ENCODE data around the gene SDF4. TPM values are rescaled to one million over a fixed set of nuclear protein-coding genes. Genes with fewer than 3 reads are reported as not detected.
A peak's percentile ranks its signal among the peaks of the same experiment; 100 is the strongest.
"Not testable (repeated sequence)": the region's sequence is repeated elsewhere in the genome, so short reads cannot be mapped to it uniquely, and the experiment has no call there.

Gene SDF4
- total RNA-seq, 1 experiment from 2014 or later = 82.0 TPM

GRCh38 chr1:1250786-1251284, 19.0 kb upstream of the SDF4 start:
- Histone ChIP-seq H2AK5ac (ENCODE audit: insufficient read length, low read length) (no peak overlapping the region), H4K91ac (ENCODE audit: insufficient read length, low read depth, low read length) (no peak overlapping the region), H2BK15ac (ENCODE audit: low read depth, low read length) (no peak overlapping the region), H4K20me1 (ENCODE audit: control insufficient read depth, insufficient read depth, insufficient read length) (no peaks in the 10 kb centered on the region), H3K27ac (ENCODE audit: insufficient read length, low read depth, low read length) (no peak overlapping the region), H3K14ac (ENCODE audit: insufficient read depth, low read length) (no peak overlapping the region), H2BK20ac (ENCODE audit: low read depth, low read length, poor library complexity, severe bottlenecking) (no peak overlapping the region), H4K5ac (ENCODE audit: insufficient read length, low read depth, low read length) (no peak overlapping the region), H3K18ac (ENCODE audit: insufficient read length, low read depth, low read length) (no peak overlapping the region), H3K4me1 (ENCODE audit: insufficient read depth, low read length) (no peaks in the 10 kb centered on the region), H4K8ac (replicated peaks; ENCODE audit: insufficient read length, low read depth, low read length) (no peak overlapping the region), H3K9ac (ENCODE audit: extremely low read depth, insufficient read length, low read length) (no peak overlapping the region), H3K56ac (ENCODE audit: insufficient read length, low read depth, low read length) (no peak overlapping the region), H3K4me2 (ENCODE audit: insufficient read depth, insufficient read length, low read length) (no peak overlapping the region), H2BK120ac (ENCODE audit: low read depth, low read length, poor library complexity, severe bottlenecking) (no peak overlapping the region), H2AFZ (ENCODE audit: low read length) (no peak overlapping the region), H3K23me2 (ENCODE audit: insufficient read length, low read depth, low read length, poor library complexity, severe bottlenecking) (no peaks in the 10 kb centered on the region), H3K4ac (ENCODE audit: low read depth, low read length) (no peak overlapping the region), H3K79me1 (ENCODE audit: insufficient read depth, low read depth, low read length, poor library complexity, severe bottlenecking) (no peaks in the 10 kb centered on the region), H3K9me3 (ENCODE audit: control insufficient read depth, low read depth, low read length) (no peaks in the 10 kb centered on the region), H2BK5ac (ENCODE audit: insufficient read length, low read length) (no peak overlapping the region), H3K27me3 (ENCODE audit: insufficient read depth, low read length) (no peaks in the 10 kb centered on the region), H3K23ac (ENCODE audit: insufficient read length, low read depth, low read length) (no peak overlapping the region), H3K79me2 (ENCODE audit: insufficient read depth, low read length) (no peaks in the 10 kb centered on the region), H2BK12ac (ENCODE audit: insufficient read length, low read depth, low read length) (no peak overlapping the region), H3T11ph (ENCODE audit: low read length) (no peak overlapping the region)
- H3K27ac Mint-ChIP-seq = peak overlapping the region in 2 of 3 experiments; percentile 85 to 89; a peak in 4 of 7 replicates
- no peaks in the 10 kb centered on the region; a peak in 1 of 5 replicates for H3K9me3 Mint-ChIP-seq
- TF ChIP-seq CTCF (conservative IDR thresholded peaks at IDR 0.05) = no peak
- H3K4me1 Mint-ChIP-seq = peaks cover 0 to 2% of the 10 kb centered on the region in 2 experiments; a peak in 1 of 4 replicates
- H3K36me3 Mint-ChIP-seq (ENCODE audit: insufficient read depth in 1 of 3, low read depth in 3 of 3) = peaks cover 7 to 37% (median 33%) of the 10 kb centered on the region in 3 experiments; a peak in 6 of 7 replicates
- WGBS (ENCODE audit: extremely low coverage, insufficient read length, low lambda C conversion rate) = no CpG with 5 or more reads among the region's 16 CpGs
- DNase-seq = no peak
- peaks cover 13% of the 10 kb centered on the region for H3K27me3 Mint-ChIP-seq (ENCODE audit: low read depth)
- no peak overlapping the region for H3K4me3 Mint-ChIP-seq

GRCh38 chr1:1248009-1248913, 16.5 kb upstream of the SDF4 start:
- H3K23me2 ChIP-seq (ENCODE audit: insufficient read length, low read depth, low read length, poor library complexity, severe bottlenecking); H3K18ac ChIP-seq (ENCODE audit: insufficient read length, low read depth, low read length); H3K4ac ChIP-seq (ENCODE audit: low read depth, low read length); H3K27ac ChIP-seq (ENCODE audit: insufficient read length, low read depth, low read length); H3K4me1 Mint-ChIP-seq; H3T11ph ChIP-seq (ENCODE audit: low read length); H2BK12ac ChIP-seq (ENCODE audit: insufficient read length, low read depth, low read length); H3K9ac ChIP-seq (ENCODE audit: extremely low read depth, insufficient read length, low read length); H3K79me1 ChIP-seq (ENCODE audit: insufficient read depth, low read depth, low read length, poor library complexity, severe bottlenecking); H4K20me1 ChIP-seq (ENCODE audit: control insufficient read depth, insufficient read depth, insufficient read length); H2AFZ ChIP-seq (ENCODE audit: low read length); H2BK5ac ChIP-seq (ENCODE audit: insufficient read length, low read length); H4K5ac ChIP-seq (ENCODE audit: insufficient read length, low read depth, low read length); H4K91ac ChIP-seq (ENCODE audit: insufficient read length, low read depth, low read length); H2BK15ac ChIP-seq (ENCODE audit: low read depth, low read length); H3K79me2 ChIP-seq (ENCODE audit: insufficient read depth, low read length); H3K14ac ChIP-seq (ENCODE audit: insufficient read depth, low read length); H3K9me3 Mint-ChIP-seq; H3K27me3 ChIP-seq (ENCODE audit: insufficient read depth, low read length); H3K56ac ChIP-seq (ENCODE audit: insufficient read length, low read depth, low read length); H2BK120ac ChIP-seq (ENCODE audit: low read depth, low read length, poor library complexity, severe bottlenecking); DNase-seq; H3K9me3 ChIP-seq (ENCODE audit: control insufficient read depth, low read depth, low read length); H4K8ac ChIP-seq (replicated peaks; ENCODE audit: insufficient read length, low read depth, low read length); H3K4me2 ChIP-seq (ENCODE audit: insufficient read depth, insufficient read length, low read length); H3K4me1 ChIP-seq (ENCODE audit: insufficient read depth, low read length); H2AK5ac ChIP-seq (ENCODE audit: insufficient read length, low read length); H3K23ac ChIP-seq (ENCODE audit: insufficient read length, low read depth, low read length); H3K4me3 Mint-ChIP-seq; H2BK20ac ChIP-seq (ENCODE audit: low read depth, low read length, poor library complexity, severe bottlenecking); H3K27ac Mint-ChIP-seq: not testable (repeated sequence)
- peaks cover 0 to 17% (median 13%) of the 10 kb centered on the region in 3 experiments; a peak in 5 of 7 replicates for H3K36me3 Mint-ChIP-seq (ENCODE audit: insufficient read depth in 1 of 3, low read depth in 3 of 3)
- no CpG with 5 or more reads among the region's 21 CpGs for WGBS (ENCODE audit: extremely low coverage, insufficient read length, low lambda C conversion rate)
- peaks cover 16% of the 10 kb centered on the region for H3K27me3 Mint-ChIP-seq (ENCODE audit: low read depth)

Measured in H9 (cell line).